ENCODE measurements around the gene DNAH2. TPM values are rescaled to one million over a fixed set of nuclear protein-coding genes. Genes with fewer than 3 reads are reported as not detected.
A peak's percentile ranks its signal among the peaks of the same experiment; 100 is the strongest.

Gene DNAH2
- total and polyA plus RNA-seq, 2 experiments from 2014 or later: 0.77 to 2.1 TPM

GRCh38 chr17:7845359-7846062, 128.0 kb downstream of the DNAH2 start:
- Histone ChIP-seq H3K9me3 (ENCODE audit: low read depth) (no peaks in the 10 kb centered on the region), H3K4me3 (no peak overlapping the region), H3K27me3 (no peaks in the 10 kb centered on the region), H3K4me1 (ENCODE audit: insufficient read depth) (peaks cover 15% of the 10 kb centered on the region), H3K79me2 (peaks cover 59% of the 10 kb centered on the region), H3K9me2 (replicated peaks; ENCODE audit: insufficient read depth) (no peaks in the 10 kb centered on the region), H3K27ac (peak overlapping the region; percentile 99), H4K20me1 (ENCODE audit: insufficient read depth, poor library complexity, severe bottlenecking) (peaks cover 60% of the 10 kb centered on the region), H3K4me2 (peak overlapping the region; percentile 94), H2AFZ (no peak overlapping the region), H3K36me3 (replicated peaks; ENCODE audit: insufficient read depth, low read depth) (no peaks in the 10 kb centered on the region)
- WGBS (ENCODE audit: low lambda C conversion rate, missing lambda C conversion rate): 89% methylated on average over 15 of the region's 15 CpGs
- TF ChIP-seq EZH2 (IDR thresholded peaks at IDR 0.05; ENCODE audit: borderline replicate concordance) (no peak), EZH2phosphoT487 (IDR thresholded peaks at IDR 0.05; ENCODE audit: low read depth, severe bottlenecking, unreplicated experiment) (no peak)
- TF ChIP-seq, protein P1, sequence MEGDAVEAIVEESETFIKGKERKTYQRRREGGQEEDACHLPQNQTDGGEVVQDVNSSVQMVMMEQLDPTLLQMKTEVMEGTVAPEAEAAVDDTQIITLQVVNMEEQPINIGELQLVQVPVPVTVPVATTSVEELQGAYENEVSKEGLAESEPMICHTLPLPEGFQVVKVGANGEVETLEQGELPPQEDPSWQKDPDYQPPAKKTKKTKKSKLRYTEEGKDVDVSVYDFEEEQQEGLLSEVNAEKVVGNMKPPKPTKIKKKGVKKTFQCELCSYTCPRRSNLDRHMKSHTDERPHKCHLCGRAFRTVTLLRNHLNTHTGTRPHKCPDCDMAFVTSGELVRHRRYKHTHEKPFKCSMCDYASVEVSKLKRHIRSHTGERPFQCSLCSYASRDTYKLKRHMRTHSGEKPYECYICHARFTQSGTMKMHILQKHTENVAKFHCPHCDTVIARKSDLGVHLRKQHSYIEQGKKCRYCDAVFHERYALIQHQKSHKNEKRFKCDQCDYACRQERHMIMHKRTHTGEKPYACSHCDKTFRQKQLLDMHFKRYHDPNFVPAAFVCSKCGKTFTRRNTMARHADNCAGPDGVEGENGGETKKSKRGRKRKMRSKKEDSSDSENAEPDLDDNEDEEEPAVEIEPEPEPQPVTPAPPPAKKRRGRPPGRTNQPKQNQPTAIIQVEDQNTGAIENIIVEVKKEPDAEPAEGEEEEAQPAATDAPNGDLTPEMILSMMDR (IDR thresholded peaks at IDR 0.05; ENCODE audit: poor library complexity): no peak
- DNase-seq (ENCODE audit: low spot score): no peak

- Histone ChIP-seq H3K9me3 (ENCODE audit: low read depth) (no peaks in the 10 kb centered on the region), H3K4me3 (no peak overlapping the region), H3K36me3 (replicated peaks; ENCODE audit: insufficient read depth, low read depth) (no peaks in the 10 kb centered on the region), H3K4me2 (no peak overlapping the region), H3K9me2 (replicated peaks; ENCODE audit: insufficient read depth) (no peaks in the 10 kb centered on the region), H3K27ac (no peak overlapping the region), H3K79me2 (peaks cover 53% of the 10 kb centered on the region), H3K4me1 (ENCODE audit: insufficient read depth) (peaks cover 8% of the 10 kb centered on the region), H3K27me3 (no peaks in the 10 kb centered on the region), H4K20me1 (ENCODE audit: insufficient read depth, poor library complexity, severe bottlenecking) (peaks cover 61% of the 10 kb centered on the region), H2AFZ (no peak overlapping the region)
- TF ChIP-seq EZH2 (IDR thresholded peaks at IDR 0.05; ENCODE audit: borderline replicate concordance) (no peak), EZH2phosphoT487 (IDR thresholded peaks at IDR 0.05; ENCODE audit: low read depth, severe bottlenecking, unreplicated experiment) (no peak)
- TF ChIP-seq, protein P1 (IDR thresholded peaks at IDR 0.05; ENCODE audit: poor library complexity): no peak
- 91% methylated on average over 21 of the region's 22 CpGs for WGBS (ENCODE audit: low lambda C conversion rate, missing lambda C conversion rate)
- DNase-seq (ENCODE audit: low spot score): no peak
Observed at GRCh38 chr17:7846063-7846735, 128.7 kb downstream of the DNAH2 start.

DNA sequence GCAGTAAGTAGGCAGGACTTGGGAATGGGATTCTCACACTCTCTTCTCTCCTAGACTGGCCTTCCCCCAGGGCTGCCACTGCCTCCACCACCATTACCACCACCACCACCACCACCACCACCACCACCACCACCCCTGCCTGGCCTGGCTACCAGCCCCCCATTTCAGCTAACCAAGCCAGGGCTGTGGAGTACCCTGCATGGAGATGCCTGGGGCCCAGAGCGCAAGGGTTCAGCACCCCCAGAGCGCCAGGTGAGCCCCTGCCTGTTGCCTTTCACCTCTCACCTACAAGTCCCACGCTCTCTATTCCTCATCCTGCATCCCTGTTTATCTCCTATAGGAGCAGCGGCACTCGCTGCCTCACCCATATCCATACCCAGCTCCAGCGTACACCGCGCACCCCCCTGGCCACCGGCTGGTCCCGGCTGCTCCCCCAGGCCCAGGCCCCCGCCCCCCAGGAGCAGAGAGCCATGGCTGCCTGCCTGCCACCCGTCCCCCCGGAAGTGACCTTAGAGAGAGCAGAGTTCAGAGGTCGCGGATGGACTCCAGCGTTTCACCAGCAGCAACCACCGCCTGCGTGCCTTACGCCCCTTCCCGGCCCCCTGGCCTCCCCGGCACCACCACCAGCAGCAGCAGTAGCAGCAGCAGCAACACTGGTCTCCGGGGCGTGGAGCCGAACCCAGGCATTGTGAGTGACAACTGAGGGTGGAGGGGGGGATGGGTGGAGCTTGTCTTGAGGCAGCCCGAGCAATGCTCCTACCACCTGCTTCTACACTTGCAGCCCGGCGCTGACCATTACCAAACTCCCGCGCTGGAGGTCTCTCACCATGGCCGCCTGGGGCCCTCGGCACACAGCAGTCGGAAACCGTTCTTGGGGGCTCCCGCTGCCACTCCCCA, 129.5 kb downstream of the DNAH2 start:
- Histone ChIP-seq H3K27me3 (no peaks in the 10 kb centered on the region), H4K20me1 (ENCODE audit: insufficient read depth, poor library complexity, severe bottlenecking) (peaks cover 65% of the 10 kb centered on the region), H3K9me3 (ENCODE audit: low read depth) (no peaks in the 10 kb centered on the region), H3K79me2 (peaks cover 53% of the 10 kb centered on the region), H3K9me2 (replicated peaks; ENCODE audit: insufficient read depth) (no peaks in the 10 kb centered on the region), H3K4me2 (no peak overlapping the region), H3K4me3 (no peak overlapping the region), H2AFZ (no peak overlapping the region), H3K27ac (no peak overlapping the region), H3K4me1 (ENCODE audit: insufficient read depth) (peaks cover 6% of the 10 kb centered on the region), H3K36me3 (replicated peaks; ENCODE audit: insufficient read depth, low read depth) (no peaks in the 10 kb centered on the region)
- TF ChIP-seq EZH2phosphoT487 (IDR thresholded peaks at IDR 0.05; ENCODE audit: low read depth, severe bottlenecking, unreplicated experiment) (no peak), EZH2 (IDR thresholded peaks at IDR 0.05; ENCODE audit: borderline replicate concordance) (no peak)
- TF ChIP-seq, protein P1 (IDR thresholded peaks at IDR 0.05; ENCODE audit: poor library complexity): no peak
- DNase-seq (ENCODE audit: low spot score): no peak
- WGBS (ENCODE audit: low lambda C conversion rate, missing lambda C conversion rate): 94% methylated on average over 14 of the region's 34 CpGs

All from hepatocyte (in vitro differentiated cells).